ENCODE data around the gene ZNF646.

DNA sequence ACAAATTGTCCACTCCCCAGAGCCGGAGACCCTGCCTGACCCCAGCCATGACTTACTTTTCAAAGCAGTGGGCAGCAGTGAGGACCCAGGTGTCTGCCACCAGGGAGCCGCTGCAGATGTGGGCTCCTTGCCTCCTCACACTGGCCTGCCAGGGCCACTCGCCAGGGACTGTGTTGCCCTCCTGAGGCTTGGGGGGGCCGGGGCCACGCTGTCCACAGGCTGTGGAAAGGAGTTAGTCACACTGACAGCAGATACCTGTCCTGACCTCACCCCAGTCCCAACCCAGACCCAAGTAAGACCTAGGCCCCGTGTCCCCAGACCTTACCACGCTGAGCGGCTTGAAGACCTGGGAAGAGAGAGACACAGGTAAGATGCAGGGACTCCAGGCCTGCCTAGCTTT lies 13.3 kb downstream of the ZNF646 start:
- TF ChIP-seq, protein P1, sequence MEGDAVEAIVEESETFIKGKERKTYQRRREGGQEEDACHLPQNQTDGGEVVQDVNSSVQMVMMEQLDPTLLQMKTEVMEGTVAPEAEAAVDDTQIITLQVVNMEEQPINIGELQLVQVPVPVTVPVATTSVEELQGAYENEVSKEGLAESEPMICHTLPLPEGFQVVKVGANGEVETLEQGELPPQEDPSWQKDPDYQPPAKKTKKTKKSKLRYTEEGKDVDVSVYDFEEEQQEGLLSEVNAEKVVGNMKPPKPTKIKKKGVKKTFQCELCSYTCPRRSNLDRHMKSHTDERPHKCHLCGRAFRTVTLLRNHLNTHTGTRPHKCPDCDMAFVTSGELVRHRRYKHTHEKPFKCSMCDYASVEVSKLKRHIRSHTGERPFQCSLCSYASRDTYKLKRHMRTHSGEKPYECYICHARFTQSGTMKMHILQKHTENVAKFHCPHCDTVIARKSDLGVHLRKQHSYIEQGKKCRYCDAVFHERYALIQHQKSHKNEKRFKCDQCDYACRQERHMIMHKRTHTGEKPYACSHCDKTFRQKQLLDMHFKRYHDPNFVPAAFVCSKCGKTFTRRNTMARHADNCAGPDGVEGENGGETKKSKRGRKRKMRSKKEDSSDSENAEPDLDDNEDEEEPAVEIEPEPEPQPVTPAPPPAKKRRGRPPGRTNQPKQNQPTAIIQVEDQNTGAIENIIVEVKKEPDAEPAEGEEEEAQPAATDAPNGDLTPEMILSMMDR (IDR thresholded peaks at IDR 0.05): no peak
- no peak for TF ChIP-seq POLR2A (IDR thresholded peaks at IDR 0.05)
